Measurements from ENCODE around the gene HADH.
"Not testable (repeated sequence)": the region's sequence is repeated elsewhere in the genome, so short reads cannot be mapped to it uniquely, and the experiment has no call there.

HADH gene

DNA sequence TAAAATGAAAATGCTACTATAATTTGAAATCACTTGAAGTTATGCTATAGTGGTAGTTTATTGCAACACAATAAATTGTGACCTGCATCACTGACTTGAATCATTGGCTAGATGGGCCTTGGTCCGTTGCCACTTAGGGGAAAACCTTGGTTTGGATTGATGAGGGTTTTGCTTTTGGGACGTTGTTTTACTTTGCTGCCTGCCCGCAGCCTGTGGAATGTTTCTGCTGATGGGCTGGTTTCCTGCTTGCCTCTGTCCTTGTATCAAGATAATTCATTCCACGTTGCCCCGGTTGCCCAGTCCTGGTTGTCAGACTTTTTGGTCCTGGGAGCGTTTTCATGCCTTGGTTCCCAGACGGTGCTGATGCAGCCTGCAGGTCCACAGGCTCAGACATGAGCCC lies 18.3 kb downstream of the HADH start:
- no peak overlapping the region for H3K4me3 Mint-ChIP-seq
- no peaks in the 10 kb centered on the region for H3K9me3 Mint-ChIP-seq
- H3K27ac Mint-ChIP-seq: no peak overlapping the region
- peaks cover 27% of the 10 kb centered on the region for H3K4me1 Mint-ChIP-seq (ENCODE audit: low read depth)
- H3K27me3 Mint-ChIP-seq: no peaks in the 10 kb centered on the region
- H3K36me3 Mint-ChIP-seq (ENCODE audit: low read depth): peaks cover 33% of the 10 kb centered on the region

DNA sequence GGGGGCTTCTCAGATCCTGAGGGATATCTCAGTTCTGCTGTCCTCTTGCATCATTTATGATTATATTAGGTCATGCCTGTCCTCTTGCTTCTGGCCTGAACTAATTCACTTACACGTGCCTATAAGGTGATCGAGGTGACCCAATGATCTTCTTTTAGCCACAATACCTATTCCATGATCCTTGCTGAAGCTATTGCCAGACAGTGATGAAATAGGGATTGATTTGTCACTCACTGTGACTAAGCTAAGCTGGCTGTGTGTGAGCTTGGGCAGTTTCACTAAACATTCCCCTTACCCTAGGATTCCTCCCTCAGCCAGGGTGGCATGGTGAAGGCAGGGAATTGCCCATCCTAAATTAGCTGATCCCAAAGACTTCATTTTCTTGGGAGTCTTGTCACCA lies 19.0 kb downstream of the HADH start:
- Mint-ChIP-seq H3K4me1 (ENCODE audit: low read depth) (peaks cover 23% of the 10 kb centered on the region), H3K36me3 (ENCODE audit: low read depth) (peaks cover 34% of the 10 kb centered on the region), H3K27me3 (no peaks in the 10 kb centered on the region), H3K4me3 (no peak overlapping the region), H3K9me3 (no peaks in the 10 kb centered on the region), H3K27ac (no peak overlapping the region)

DNA sequence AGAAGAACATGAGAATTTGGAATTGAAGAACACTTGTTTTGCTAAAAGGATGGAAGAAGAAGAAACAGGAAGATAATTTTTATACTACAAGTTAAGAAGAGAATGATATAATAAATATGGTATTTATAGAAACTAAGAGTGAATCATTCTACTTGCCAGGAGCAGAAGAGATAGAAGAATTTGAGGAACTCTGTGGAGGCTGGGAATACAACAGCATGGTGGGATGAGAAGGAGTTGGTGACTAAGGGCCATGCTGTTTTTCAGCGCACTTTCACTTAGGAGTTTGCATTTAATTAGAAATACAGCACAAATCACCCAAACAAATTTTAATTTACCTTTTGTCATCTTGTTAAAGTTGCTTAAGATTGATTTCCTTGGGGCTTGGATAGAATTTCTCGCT lies 20.5 kb downstream of the HADH start:
- Mint-ChIP-seq H3K27me3 (no peaks in the 10 kb centered on the region), H3K4me3 (no peak overlapping the region), H3K4me1 (ENCODE audit: low read depth) (peaks cover 12% of the 10 kb centered on the region), H3K27ac (no peak overlapping the region), H3K9me3 (no peaks in the 10 kb centered on the region), H3K36me3 (ENCODE audit: low read depth) (peaks cover 41% of the 10 kb centered on the region)

DNA sequence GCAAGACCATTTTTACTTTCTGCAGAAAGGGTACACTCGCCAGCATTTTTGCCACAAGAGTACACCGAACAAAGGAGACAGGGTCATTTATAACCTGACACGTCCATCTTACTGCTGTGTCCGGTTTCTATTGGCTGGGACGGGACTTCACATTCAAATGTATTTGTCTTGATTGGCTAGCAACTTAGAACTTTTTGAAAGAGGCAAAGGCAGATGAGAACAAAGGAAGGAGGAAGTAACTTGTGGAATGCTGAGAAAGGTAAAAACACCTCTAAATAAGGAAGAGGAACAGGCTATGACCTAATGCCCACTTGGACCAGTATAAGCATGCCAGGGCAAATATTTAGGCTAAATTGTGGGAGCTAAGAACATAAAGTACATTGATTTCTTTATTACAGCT lies 22.7 kb downstream of the HADH start:
- not testable (repeated sequence) for H3K9me3 Mint-ChIP-seq; H3K4me1 Mint-ChIP-seq (ENCODE audit: low read depth); H3K27ac Mint-ChIP-seq; H3K4me3 Mint-ChIP-seq; H3K27me3 Mint-ChIP-seq
- H3K36me3 Mint-ChIP-seq (ENCODE audit: low read depth): peaks cover 54% of the 10 kb centered on the region

DNA sequence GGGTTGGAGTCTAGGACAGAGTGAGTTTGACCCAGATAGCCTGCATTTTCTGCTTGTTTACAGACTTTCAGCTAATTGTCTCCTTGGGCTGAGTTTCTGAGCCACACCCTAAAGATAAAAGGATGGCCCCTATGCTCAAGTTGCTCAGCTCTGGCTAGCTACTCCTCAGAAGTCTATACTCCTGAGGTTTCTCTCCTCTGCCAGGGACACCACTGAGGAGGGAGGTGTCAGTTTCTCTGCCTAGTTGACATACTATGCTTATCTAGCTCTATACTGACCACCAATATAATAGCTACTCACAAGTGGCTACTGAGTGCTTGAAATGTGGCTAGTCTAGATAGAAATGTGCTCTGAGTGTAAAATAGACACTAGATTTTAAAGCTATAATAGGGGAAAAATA lies 23.6 kb downstream of the HADH start:
- no peaks in the 10 kb centered on the region for H3K9me3 Mint-ChIP-seq

DNA sequence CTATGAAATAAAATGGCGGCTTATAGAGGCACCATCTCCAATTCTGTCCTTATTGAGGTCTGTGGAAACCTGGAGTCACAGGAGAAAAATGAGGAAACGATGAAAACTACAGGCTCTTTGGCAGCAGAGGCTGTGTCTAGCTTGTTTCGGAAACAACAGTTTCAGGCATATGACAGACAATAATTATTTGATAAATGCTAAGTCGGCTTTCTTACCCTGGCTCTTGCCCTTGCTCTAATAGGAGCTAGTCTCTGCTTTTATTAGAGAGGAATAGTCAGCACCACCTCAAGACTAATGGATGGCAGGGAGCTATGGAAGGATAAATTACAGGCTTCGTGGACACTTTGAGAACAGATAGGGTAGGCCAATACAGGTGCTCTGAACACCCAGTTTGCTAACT lies 24.3 kb downstream of the HADH start:
- H3K36me3 Mint-ChIP-seq (ENCODE audit: low read depth): peaks cover 49% of the 10 kb centered on the region
- no peaks in the 10 kb centered on the region for H3K27me3 Mint-ChIP-seq
- H3K27ac Mint-ChIP-seq: no peak overlapping the region
- H3K4me3 Mint-ChIP-seq: no peak overlapping the region
- peaks cover 6% of the 10 kb centered on the region for H3K4me1 Mint-ChIP-seq (ENCODE audit: low read depth)
- no peaks in the 10 kb centered on the region for H3K9me3 Mint-ChIP-seq

More for the DNA sequence above, 23.6 kb downstream of the HADH start:
- no peaks in the 10 kb centered on the region for H3K27me3 Mint-ChIP-seq
- peaks cover 52% of the 10 kb centered on the region for H3K36me3 Mint-ChIP-seq (ENCODE audit: low read depth)
- no peak overlapping the region for H3K27ac Mint-ChIP-seq
- H3K4me3 Mint-ChIP-seq: no peak overlapping the region
- peaks cover 5% of the 10 kb centered on the region for H3K4me1 Mint-ChIP-seq (ENCODE audit: low read depth)

DNA sequence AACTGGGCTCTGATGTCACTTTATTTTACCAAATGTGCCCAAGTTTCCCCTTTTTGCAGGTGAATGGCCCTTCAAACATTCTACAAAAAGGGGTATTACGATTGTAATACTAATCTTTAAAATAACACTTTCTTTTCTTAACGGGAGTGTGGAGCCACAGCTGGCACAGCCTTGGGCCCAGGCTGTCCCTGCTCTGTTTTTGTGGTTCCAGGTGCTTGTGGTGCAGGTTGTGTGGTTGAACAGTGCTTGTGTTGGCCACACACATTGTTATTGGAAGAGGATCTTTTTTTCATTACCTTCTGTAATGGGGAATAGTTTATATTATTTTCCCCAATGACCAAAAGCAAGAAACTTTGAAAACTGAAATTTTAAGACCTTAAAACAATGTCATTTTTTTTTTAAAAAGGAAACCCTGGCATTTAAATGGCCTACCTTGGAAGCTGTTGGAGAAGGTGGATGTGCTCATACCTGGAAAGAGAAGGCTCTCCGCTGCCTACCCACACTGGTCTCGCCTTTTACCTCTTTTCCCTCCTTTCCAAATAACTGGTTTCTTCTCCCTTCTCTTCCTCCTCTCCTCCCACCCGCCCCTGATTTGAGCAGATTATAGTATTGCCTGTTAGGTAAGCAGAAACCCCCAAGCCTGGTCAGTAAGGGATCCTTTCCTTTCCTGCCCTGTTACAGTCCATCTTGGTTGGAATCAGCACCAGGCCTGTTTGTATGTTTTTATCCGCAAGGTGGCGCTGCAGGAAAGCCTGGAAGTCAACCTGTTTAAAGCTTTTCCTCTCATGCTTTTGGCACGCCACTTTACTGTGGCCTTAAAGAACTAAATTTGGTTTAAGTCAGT lies 28.6 kb downstream of the HADH start:
- Mint-ChIP-seq H3K9me3 (no peaks in the 10 kb centered on the region), H3K27me3 (no peaks in the 10 kb centered on the region), H3K4me1 (ENCODE audit: low read depth) (peaks cover 11% of the 10 kb centered on the region), H3K4me3 (no peak overlapping the region), H3K27ac (no peak overlapping the region), H3K36me3 (ENCODE audit: low read depth) (peaks cover 35% of the 10 kb centered on the region)

DNA sequence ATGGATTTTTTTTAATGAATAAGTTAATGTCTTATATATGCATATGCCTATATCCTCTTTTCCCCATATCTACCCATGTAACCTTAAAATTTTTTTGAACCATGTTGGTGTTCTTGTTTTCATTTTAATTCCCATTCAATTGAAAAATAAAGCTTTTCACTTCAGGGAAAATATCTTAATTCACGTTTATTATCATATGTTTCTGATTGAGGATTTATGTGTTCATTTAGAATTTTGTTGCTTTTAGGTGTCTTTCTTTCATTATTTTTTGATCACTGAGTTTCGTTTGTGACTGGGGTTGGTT lies 29.1 kb downstream of the HADH start:
- Mint-ChIP-seq H3K4me3 (no peak overlapping the region), H3K27ac (no peak overlapping the region), H3K36me3 (ENCODE audit: low read depth) (peaks cover 37% of the 10 kb centered on the region), H3K4me1 (ENCODE audit: low read depth) (peaks cover 11% of the 10 kb centered on the region), H3K27me3 (no peaks in the 10 kb centered on the region), H3K9me3 (no peaks in the 10 kb centered on the region)

DNA sequence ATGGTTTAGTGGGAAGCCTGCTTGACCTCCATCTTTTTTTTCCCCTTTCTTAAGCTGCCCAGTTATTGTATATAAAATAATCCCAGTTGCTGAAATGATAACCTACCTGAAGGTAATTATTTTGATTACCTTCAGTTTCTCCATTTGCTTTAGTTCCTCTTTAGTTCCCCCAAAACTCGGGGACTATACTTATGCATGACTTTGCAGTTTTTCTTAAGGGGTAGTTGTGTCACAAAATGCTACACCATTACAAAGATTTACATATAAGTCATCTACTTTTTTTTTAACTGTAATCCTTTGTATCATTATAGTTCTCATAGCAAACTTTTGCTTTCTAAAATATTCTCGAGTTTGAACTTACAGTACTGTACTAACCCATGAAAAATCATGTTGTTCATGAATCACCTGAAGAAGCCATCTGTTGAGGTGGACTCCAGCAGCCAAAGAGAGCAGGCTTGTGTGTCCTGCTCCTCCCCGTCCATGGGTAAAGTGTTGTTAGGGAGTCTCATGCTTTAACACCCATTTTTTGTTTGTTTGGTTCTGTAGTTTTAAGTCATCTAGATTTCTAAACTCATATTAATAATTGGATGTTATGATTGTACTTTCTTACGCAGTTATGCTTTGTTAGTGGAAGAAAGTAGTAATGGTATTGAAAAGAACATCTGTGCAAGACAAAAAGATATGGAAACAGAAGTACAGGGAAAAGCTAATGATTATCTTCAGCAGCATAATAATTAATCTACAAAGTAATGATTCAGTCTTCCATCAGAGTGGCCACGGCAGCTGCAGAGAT lies 34.6 kb downstream of the HADH start:
- peaks cover 16% of the 10 kb centered on the region for H3K4me1 Mint-ChIP-seq (ENCODE audit: low read depth)

DNA sequence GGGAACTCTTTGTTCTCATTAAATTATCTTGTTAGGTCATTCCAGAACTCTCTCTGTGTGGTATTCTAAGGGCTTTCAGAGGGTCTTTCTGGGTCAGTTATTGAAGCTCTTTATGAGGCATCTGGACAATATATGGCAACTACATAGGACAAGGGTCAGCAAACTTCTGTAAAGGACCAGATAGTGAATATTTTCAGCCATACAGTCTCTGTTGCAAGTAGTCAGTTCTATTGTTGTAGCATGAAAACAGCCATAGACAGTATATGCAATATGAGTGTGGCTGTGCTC lies 35.1 kb downstream of the HADH start:
- peaks cover 57% of the 10 kb centered on the region for H3K36me3 Mint-ChIP-seq (ENCODE audit: low read depth)

More for the DNA sequence above, 34.6 kb downstream of the HADH start:
- Mint-ChIP-seq H3K9me3 (no peaks in the 10 kb centered on the region), H3K36me3 (ENCODE audit: low read depth) (peaks cover 59% of the 10 kb centered on the region), H3K27ac (no peak overlapping the region), H3K4me3 (no peak overlapping the region), H3K27me3 (no peaks in the 10 kb centered on the region)

DNA sequence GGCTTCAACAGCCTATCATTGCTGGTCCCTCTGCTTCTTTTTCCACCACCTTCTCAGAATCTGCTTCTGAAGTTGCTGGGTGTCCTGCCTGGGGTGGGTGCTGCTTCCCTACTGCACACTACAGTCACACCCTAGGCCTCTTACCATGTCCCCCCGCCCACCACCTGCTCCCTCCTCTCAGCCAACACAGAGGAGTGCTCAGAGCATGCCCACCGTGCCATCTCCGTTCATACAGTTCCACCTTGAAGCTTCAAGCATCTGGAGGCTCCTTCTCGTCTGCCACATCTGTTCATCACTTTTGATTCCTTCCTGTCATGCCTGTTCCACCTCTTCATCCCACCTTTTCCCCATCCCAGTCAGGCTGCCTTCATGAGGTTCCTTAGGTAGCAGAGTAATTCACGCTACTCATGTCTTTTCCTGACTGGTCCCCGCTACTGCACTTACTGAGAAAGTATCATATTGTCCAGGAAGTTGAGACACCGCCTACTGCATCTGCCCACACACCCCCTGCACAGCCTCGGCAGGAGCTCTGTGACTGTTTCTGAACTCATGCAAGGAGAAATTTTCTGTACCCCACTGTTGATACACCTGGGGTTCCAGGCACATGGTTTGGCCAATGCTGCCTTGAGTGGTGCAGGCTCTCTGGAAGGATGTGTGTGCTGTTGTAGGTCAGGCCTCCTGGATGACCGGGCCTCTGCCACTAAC lies 39.5 kb downstream of the HADH start:
- no peaks in the 10 kb centered on the region for H3K9me3 Mint-ChIP-seq
- peak overlapping the region; percentile 98 for H3K27ac Mint-ChIP-seq
- peaks cover 79% of the 10 kb centered on the region for H3K36me3 Mint-ChIP-seq (ENCODE audit: low read depth)

More for the DNA sequence above, 35.1 kb downstream of the HADH start:
- H3K9me3 Mint-ChIP-seq: no peaks in the 10 kb centered on the region
- H3K27me3 Mint-ChIP-seq: no peaks in the 10 kb centered on the region
- H3K4me1 Mint-ChIP-seq (ENCODE audit: low read depth): peaks cover 18% of the 10 kb centered on the region
- H3K4me3 Mint-ChIP-seq: no peak overlapping the region
- H3K27ac Mint-ChIP-seq: no peak overlapping the region

DNA sequence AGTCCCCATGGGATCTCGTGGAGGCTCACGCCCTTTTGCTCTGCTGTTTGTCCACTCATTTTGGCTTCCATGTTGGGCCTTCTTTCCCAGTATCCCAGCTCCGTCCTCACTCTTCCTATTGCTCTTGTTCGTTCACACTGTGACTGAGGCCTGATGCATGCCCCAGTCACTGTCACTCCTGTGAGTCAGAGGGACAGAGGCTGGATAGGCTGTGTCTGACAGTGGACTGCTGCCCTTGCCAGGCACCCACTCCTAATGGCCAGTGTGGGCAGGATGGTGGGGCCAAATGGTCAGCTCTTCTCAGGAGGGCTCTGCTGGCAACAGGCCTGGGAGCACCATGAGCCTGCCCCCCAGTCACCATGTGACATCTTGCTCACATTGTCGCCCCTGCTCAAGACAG lies 40.0 kb downstream of the HADH start:
- peaks cover 79% of the 10 kb centered on the region for H3K36me3 Mint-ChIP-seq (ENCODE audit: low read depth)
- peak overlapping the region; percentile 98 for H3K27ac Mint-ChIP-seq
- no peaks in the 10 kb centered on the region for H3K9me3 Mint-ChIP-seq
- H3K4me1 Mint-ChIP-seq (ENCODE audit: low read depth): peaks cover 62% of the 10 kb centered on the region
- H3K27me3 Mint-ChIP-seq: no peaks in the 10 kb centered on the region
- H3K4me3 Mint-ChIP-seq: peak overlapping the region; percentile 14

More for the DNA sequence above, 39.5 kb downstream of the HADH start:
- Mint-ChIP-seq H3K4me1 (ENCODE audit: low read depth) (peaks cover 57% of the 10 kb centered on the region), H3K27me3 (no peaks in the 10 kb centered on the region), H3K4me3 (peak overlapping the region; percentile 14)

DNA sequence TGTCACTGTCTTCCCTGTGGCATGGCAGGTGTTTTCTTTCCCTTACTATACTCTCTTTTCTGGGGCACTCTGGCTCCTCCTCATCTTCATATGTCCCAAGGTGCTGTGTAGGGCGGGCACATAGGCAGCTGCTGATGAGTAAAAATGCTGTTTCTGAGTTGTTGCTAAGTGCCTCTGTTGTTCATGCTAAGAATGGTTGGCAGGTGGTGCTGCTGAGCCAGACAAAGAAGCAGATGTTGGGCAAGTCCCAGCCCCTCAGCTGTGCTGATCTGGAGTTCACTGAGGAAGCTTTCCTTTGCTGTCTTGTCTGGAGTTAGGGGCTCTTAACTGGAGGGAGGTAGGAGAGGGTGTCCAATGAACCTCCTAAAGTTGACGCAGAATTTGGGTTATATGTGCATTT lies 40.6 kb downstream of the HADH start:
- H3K4me3 Mint-ChIP-seq: peak overlapping the region; percentile 14
- H3K9me3 Mint-ChIP-seq: no peaks in the 10 kb centered on the region
- peaks cover 68% of the 10 kb centered on the region for H3K4me1 Mint-ChIP-seq (ENCODE audit: low read depth)
- no peaks in the 10 kb centered on the region for H3K27me3 Mint-ChIP-seq
- H3K36me3 Mint-ChIP-seq (ENCODE audit: low read depth): peaks cover 82% of the 10 kb centered on the region
- H3K27ac Mint-ChIP-seq: peak overlapping the region; percentile 98

DNA sequence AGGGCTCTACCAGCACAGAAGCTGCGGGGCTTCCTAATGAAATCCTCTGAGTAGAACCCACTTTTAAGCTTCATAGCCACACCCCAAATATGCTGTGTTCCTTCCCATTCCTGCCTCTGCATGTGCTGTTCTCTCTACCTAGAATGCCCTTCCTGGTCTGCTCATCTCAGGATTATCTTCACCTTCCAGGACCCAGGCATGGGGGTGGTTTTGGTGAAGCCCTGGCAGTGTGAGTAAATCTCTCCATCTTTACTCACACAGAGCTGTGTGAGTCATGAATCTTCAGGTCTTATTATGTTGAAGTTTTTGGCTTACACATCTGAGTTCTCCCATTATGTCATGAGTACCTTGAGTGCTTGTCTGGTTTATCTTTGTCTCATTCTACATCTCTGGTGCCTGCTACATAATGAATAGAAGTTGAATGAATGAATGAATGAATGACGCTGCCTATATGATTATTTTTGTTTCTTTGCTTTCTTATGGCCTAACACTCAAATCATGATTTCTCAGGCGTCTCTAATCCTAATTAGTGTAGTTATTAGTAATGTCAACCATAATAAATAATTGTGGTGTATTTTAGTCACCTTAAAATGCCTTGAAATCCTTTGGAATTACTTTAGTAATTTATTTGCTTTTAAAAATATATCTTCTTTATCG lies 41.9 kb downstream of the HADH start:
- Mint-ChIP-seq H3K36me3 (ENCODE audit: low read depth) (peaks cover 81% of the 10 kb centered on the region), H3K4me3 (peak overlapping the region; percentile 51), H3K9me3 (no peaks in the 10 kb centered on the region), H3K4me1 (ENCODE audit: low read depth) (peaks cover 81% of the 10 kb centered on the region), H3K27me3 (no peaks in the 10 kb centered on the region), H3K27ac (peak overlapping the region; percentile 98)

DNA sequence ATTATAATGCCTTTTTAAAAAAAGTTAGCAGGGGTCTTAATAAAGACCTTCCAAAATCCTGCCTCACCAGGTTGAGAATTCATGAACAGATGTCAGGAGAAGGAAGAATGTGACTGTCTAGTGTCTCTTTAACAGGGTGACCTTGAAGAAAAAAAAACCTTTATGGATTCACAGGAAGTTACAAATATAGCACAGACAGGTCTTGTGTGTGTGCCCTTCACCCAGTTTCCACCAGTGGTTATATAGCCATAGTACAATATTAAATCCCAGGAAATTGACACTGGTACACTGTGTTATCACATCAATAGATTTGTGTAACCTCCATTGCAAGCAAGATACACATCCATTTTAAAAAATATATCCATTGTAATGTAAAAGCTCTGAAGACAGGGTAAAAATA lies 43.7 kb downstream of the HADH start:
- H3K36me3 Mint-ChIP-seq (ENCODE audit: low read depth): peaks cover 67% of the 10 kb centered on the region
- H3K4me3 Mint-ChIP-seq: no peak overlapping the region
- no peaks in the 10 kb centered on the region for H3K9me3 Mint-ChIP-seq
- peaks cover 95% of the 10 kb centered on the region for H3K4me1 Mint-ChIP-seq (ENCODE audit: low read depth)
- no peak overlapping the region for H3K27ac Mint-ChIP-seq
- no peaks in the 10 kb centered on the region for H3K27me3 Mint-ChIP-seq
